Gastrocnemius medialis (tissue), 4 donors: ENCODE data around the gene AGPAT3.

Experiments
- CTCF ChIP-seq, 5 experiments: fragments of 450-650 bp in 3 of 5; fragments of 200-600 bp in 2 of 5; sonication (generic) in 2 of 5; IDR thresholded peaks in 4 of 5; conservative IDR thresholded peaks in 1 of 5; 1 replicate in 4 of 5; 2 replicates in 1 of 5; pipeline ENCODE4 v1.5.1; 2016 to 2019; ENCODE audit warnings: antibody characterized with exemption in 5 of 5, mild to moderate bottlenecking in 3 of 5, moderate library complexity in 3 of 5
- POLR2A ChIP-seq, 2 donors: fragments of 450-650 bp; IDR thresholded peaks; one replicate each; pipeline ENCODE4 v1.6.1; 2017; ENCODE audit warnings: antibody characterized with exemption in 2 of 2, mild to moderate bottlenecking in 2 of 2, moderate library complexity in 2 of 2

- no peak for TF ChIP-seq CTCF (IDR thresholded peaks at IDR 0.05 in 4 of 5, conservative IDR thresholded peaks at IDR 0.05 in 1 of 5)
- TF ChIP-seq POLR2A (IDR thresholded peaks at IDR 0.05): no peak
These were observed 27.3 kb downstream of the AGPAT3 start for GRCh38 chr21:43892334-43892733.
